Immature natural killer cell (primary cell): ENCODE measurements around the gene ST14. TPM values are rescaled to one million over a fixed set of nuclear protein-coding genes. Genes with fewer than 3 reads are reported as not detected.
"Not testable (repeated sequence)": the region's sequence is repeated elsewhere in the genome, so short reads cannot be mapped to it uniquely, and the experiment has no call there.

Experiments
- DNase-seq, 3 donors: peaks; one replicate each; pipeline ENCODE4 v3.0.0; 2022; ENCODE audit warnings: mixed read lengths in 1 of 3
- H3K27ac Mint-ChIP-seq, 6 donors: one replicate each; pipeline ENCODE4 v1.8.0; 2020; ENCODE audit warnings: mixed read lengths in 6 of 6, mild to moderate bottlenecking in 5 of 6, inconsistent platforms in 4 of 6, moderate library complexity in 3 of 6
- H3K27me3 Mint-ChIP-seq, 3 donors: one replicate each; pipeline ENCODE4 v1.8.0; 2020 to 2021; ENCODE audit warnings: low read depth in 3 of 3, mild to moderate bottlenecking in 3 of 3, mixed read lengths in 3 of 3, moderate library complexity in 3 of 3, inconsistent platforms in 1 of 3
- H3K36me3 Mint-ChIP-seq, 3 donors: one replicate each; pipeline ENCODE4 v1.8.0; 2020; ENCODE audit warnings: mixed read lengths in 3 of 3, inconsistent platforms in 2 of 3, mild to moderate bottlenecking in 2 of 3
- H3K4me1 Mint-ChIP-seq, 2 donors: one replicate each; pipeline ENCODE4 v1.8.0; 2020; ENCODE audit warnings: inconsistent platforms in 2 of 2, mild to moderate bottlenecking in 2 of 2, mixed read lengths in 2 of 2, moderate library complexity in 1 of 2
- H3K4me3 Mint-ChIP-seq, 5 donors: one replicate each; pipeline ENCODE4 v1.8.0; 2020; ENCODE audit warnings: mild to moderate bottlenecking in 5 of 5, mixed read lengths in 5 of 5, inconsistent platforms in 3 of 5, moderate library complexity in 3 of 5
- H3K9me3 Mint-ChIP-seq, 6 donors: one replicate each; pipeline ENCODE4 v1.8.0; 2020; ENCODE audit warnings: mild to moderate bottlenecking in 6 of 6, mixed read lengths in 6 of 6, inconsistent platforms in 4 of 6, moderate library complexity in 3 of 6
- polyA plus RNA-seq, 3 donors: library from polyadenylated mRNA; unstranded; fragments of 300-500 nt; fragmentation: Illumina TruSeq; gene quantifications; one replicate each; pipeline ENCODE4 v1.2.3, GENCODE V29; 2021

The ST14 gene
- polyA plus RNA-seq, 3 donors from 2014 or later, result 0.54 to 3.6 (median 2.8) TPM

GRCh38 chr11:130214861-130215530 is 55.4 kb downstream of the ST14 start:
- no peaks in the 10 kb centered on the region for H3K36me3 Mint-ChIP-seq
- no peak for DNase-seq
- no peak overlapping the region for H3K27ac Mint-ChIP-seq
- H3K4me1 Mint-ChIP-seq, result peaks cover 4 to 9% of the 10 kb centered on the region in 2 donors
- no peaks in the 10 kb centered on the region for H3K9me3 Mint-ChIP-seq
- H3K4me3 Mint-ChIP-seq, result no peak overlapping the region
- H3K27me3 Mint-ChIP-seq, result peaks cover 2 to 10% (median 7%) of the 10 kb centered on the region in 3 donors

GRCh38 chr11:130215531-130216220 is 56.1 kb downstream of the ST14 start:
- Mint-ChIP-seq H3K27me3 (peaks cover 2 to 8% (median 7%) of the 10 kb centered on the region in 3 donors), H3K9me3 (no peaks in the 10 kb centered on the region), H3K4me1 (peaks cover 4 to 9% of the 10 kb centered on the region in 2 donors), H3K27ac (no peak overlapping the region), H3K36me3 (no peaks in the 10 kb centered on the region), H3K4me3 (no peak overlapping the region)
- DNase-seq, result no peak

- peak overlapping the region in 1 of 6 donors; percentile 73 for H3K27ac Mint-ChIP-seq
- DNase-seq, result no peak
- H3K4me3 Mint-ChIP-seq, result no peak overlapping the region
- H3K4me1 Mint-ChIP-seq, result peaks cover 4 to 9% of the 10 kb centered on the region in 2 donors
- H3K9me3 Mint-ChIP-seq, result no peaks in the 10 kb centered on the region
- no peaks in the 10 kb centered on the region for H3K36me3 Mint-ChIP-seq
- peaks cover 2 to 8% (median 7%) of the 10 kb centered on the region in 3 donors for H3K27me3 Mint-ChIP-seq
Observed at GRCh38 chr11:130216221-130216550, 56.6 kb downstream of the ST14 start.

GRCh38 chr11:130216591-130217132 is 57.1 kb downstream of the ST14 start:
- H3K9me3 Mint-ChIP-seq, result no peaks in the 10 kb centered on the region
- H3K27ac Mint-ChIP-seq, result peak overlapping the region in 1 of 6 donors; percentile 73
- H3K27me3 Mint-ChIP-seq, result peaks cover 2 to 8% (median 5%) of the 10 kb centered on the region in 3 donors
- peaks cover 4 to 9% of the 10 kb centered on the region in 2 donors for H3K4me1 Mint-ChIP-seq
- H3K36me3 Mint-ChIP-seq, result no peaks in the 10 kb centered on the region
- H3K4me3 Mint-ChIP-seq, result no peak overlapping the region
- no peak for DNase-seq

GRCh38 chr11:130217133-130218031 is 57.8 kb downstream of the ST14 start:
- Mint-ChIP-seq H3K27me3 (peaks cover 2 to 8% (median 5%) of the 10 kb centered on the region in 3 donors), H3K9me3 (no peaks in the 10 kb centered on the region), H3K4me1 (peaks cover 9 to 15% of the 10 kb centered on the region in 2 donors), H3K27ac (no peak overlapping the region), H3K36me3 (no peaks in the 10 kb centered on the region), H3K4me3 (no peak overlapping the region)
- no peak for DNase-seq

- Mint-ChIP-seq H3K27ac (no peak overlapping the region), H3K4me1 (peaks cover 20 to 21% of the 10 kb centered on the region in 2 donors), H3K27me3 (peaks cover 2 to 8% (median 3%) of the 10 kb centered on the region in 3 donors), H3K9me3 (no peaks in the 10 kb centered on the region), H3K36me3 (no peaks in the 10 kb centered on the region), H3K4me3 (no peak overlapping the region)
- no peak for DNase-seq
Observed at GRCh38 chr11:130218501-130219070, 59.0 kb downstream of the ST14 start.

GRCh38 chr11:130219148-130219547 is 59.6 kb downstream of the ST14 start:
- no peaks in the 10 kb centered on the region for H3K9me3 Mint-ChIP-seq

GRCh38 chr11:130220311-130221035 is 60.9 kb downstream of the ST14 start:
- Mint-ChIP-seq H3K27me3 (peaks cover 0 to 8% (median 3%) of the 10 kb centered on the region in 3 donors), H3K4me1 (peaks cover 30 to 36% of the 10 kb centered on the region in 2 donors), H3K27ac (peak overlapping the region in 1 of 6 donors; percentile 49), H3K36me3 (peaks cover 0 to 3% (median 3%) of the 10 kb centered on the region in 3 donors), H3K9me3 (no peaks in the 10 kb centered on the region), H3K4me3 (no peak overlapping the region)
- no peak for DNase-seq

More at GRCh38 chr11:130219148-130219547, 59.6 kb downstream of the ST14 start:
- H3K4me3 Mint-ChIP-seq, result no peak overlapping the region
- peaks cover 22 to 24% of the 10 kb centered on the region in 2 donors for H3K4me1 Mint-ChIP-seq
- DNase-seq, result no peak
- peaks cover 2 to 8% (median 3%) of the 10 kb centered on the region in 3 donors for H3K27me3 Mint-ChIP-seq
- H3K36me3 Mint-ChIP-seq, result no peaks in the 10 kb centered on the region
- no peak overlapping the region for H3K27ac Mint-ChIP-seq

- H3K4me1 Mint-ChIP-seq, result peaks cover 34 to 47% of the 10 kb centered on the region in 2 donors
- H3K27me3 Mint-ChIP-seq, result peaks cover 0 to under 1% (median 0%) of the 10 kb centered on the region in 3 donors
- peaks cover 0 to 10% (median 3%) of the 10 kb centered on the region in 3 donors for H3K36me3 Mint-ChIP-seq
- peak overlapping the region; percentile 25 to 95 (median 92) for H3K27ac Mint-ChIP-seq
- H3K9me3 Mint-ChIP-seq, result no peaks in the 10 kb centered on the region
- H3K4me3 Mint-ChIP-seq, result peak overlapping the region; percentile 36 to 85 (median 59)
- peak; percentile 41 to 57 (median 56) for DNase-seq
Observed at GRCh38 chr11:130223291-130223971, 63.8 kb downstream of the ST14 start.

- no peak overlapping the region for H3K4me3 Mint-ChIP-seq
- no peak for DNase-seq
- no peak overlapping the region for H3K27ac Mint-ChIP-seq
- H3K9me3 Mint-ChIP-seq, result no peaks in the 10 kb centered on the region
- H3K27me3 Mint-ChIP-seq, result no peaks in the 10 kb centered on the region
- peaks cover 30 to 41% of the 10 kb centered on the region in 2 donors for H3K4me1 Mint-ChIP-seq
- H3K36me3 Mint-ChIP-seq, result peaks cover 6 to 18% (median 6%) of the 10 kb centered on the region in 3 donors
Observed at GRCh38 chr11:130227373-130227772, 67.8 kb downstream of the ST14 start.

- H3K4me3 Mint-ChIP-seq, H3K4me1 Mint-ChIP-seq, H3K27me3 Mint-ChIP-seq, H3K27ac Mint-ChIP-seq, H3K9me3 Mint-ChIP-seq, DNase-seq: not testable (repeated sequence)
- peaks cover 8 to 34% (median 14%) of the 10 kb centered on the region in 3 donors for H3K36me3 Mint-ChIP-seq
Observed at GRCh38 chr11:130233486-130233885, 73.9 kb downstream of the ST14 start.

- H3K4me1 Mint-ChIP-seq, DNase-seq, H3K4me3 Mint-ChIP-seq, H3K9me3 Mint-ChIP-seq, H3K27me3 Mint-ChIP-seq, H3K27ac Mint-ChIP-seq: not testable (repeated sequence)
- peaks cover 8 to 37% (median 14%) of the 10 kb centered on the region in 3 donors for H3K36me3 Mint-ChIP-seq
Observed at GRCh38 chr11:130233888-130234287, 74.3 kb downstream of the ST14 start.
